LHCN-M2 (cell line): ENCODE data around the gene SLAIN2. TPM values are rescaled to one million over a fixed set of nuclear protein-coding genes. Genes with fewer than 3 reads are reported as not detected.
"Not testable (repeated sequence)": the region's sequence is repeated elsewhere in the genome, so short reads cannot be mapped to it uniquely, and the experiment has no call there.

Experiments used
- DNase-seq: peaks from one replicate; pipeline ENCODE4 v3.0.0-alpha.2; 2012; ENCODE audit warnings: low read depth
- total RNA-seq: library from RNA; depleted of rRNA; stranded (reverse); fragments of >200 nt; gene quantifications from 2 replicates; pipeline ENCODE4 v1.2.3, GENCODE V29; 2014; rRNA removed

Gene SLAIN2
- total RNA-seq, 1 experiment from 2014 or later: 80.9 TPM

DNA sequence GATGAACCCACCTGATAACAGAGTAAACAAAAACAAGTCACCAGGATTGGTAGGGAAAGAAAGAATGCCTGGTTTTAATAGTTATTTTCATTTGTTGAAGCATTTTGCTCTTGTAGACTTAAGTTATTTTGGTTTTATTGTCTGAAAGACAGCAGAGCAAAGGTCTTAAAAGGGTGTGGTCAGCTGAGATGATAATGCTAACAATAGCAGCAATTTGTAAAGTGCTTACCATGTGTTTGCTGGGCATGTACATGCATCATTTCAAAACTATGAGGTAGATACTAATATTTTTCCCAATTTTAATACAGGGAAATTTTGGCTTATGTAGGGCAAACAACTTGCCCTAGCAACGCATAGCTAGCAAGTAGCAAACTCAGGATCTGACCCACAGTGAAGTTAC, 95.0 kb downstream of the SLAIN2 start:
- no peak for DNase-seq

DNA sequence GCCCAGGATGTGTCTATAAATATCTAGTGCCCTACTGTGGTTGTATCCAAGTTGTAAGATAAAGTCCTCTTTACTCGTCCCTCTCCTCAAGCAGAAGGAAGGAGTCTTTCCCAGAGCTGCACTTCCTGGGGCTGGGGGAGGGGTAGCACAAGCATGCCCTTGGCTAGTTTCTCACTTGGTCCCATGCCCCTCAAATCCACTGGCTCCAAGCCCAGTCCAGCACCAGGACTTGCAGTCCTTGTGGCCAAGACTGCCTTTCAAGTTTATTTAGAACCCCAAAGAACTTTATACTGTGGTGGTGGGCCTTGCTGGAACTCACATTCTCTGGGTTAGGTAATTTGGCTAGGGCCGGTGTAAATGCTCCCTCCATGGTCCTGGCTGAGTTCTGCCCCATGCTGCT, 98.7 kb downstream of the SLAIN2 start:
- DNase-seq: no peak

DNA sequence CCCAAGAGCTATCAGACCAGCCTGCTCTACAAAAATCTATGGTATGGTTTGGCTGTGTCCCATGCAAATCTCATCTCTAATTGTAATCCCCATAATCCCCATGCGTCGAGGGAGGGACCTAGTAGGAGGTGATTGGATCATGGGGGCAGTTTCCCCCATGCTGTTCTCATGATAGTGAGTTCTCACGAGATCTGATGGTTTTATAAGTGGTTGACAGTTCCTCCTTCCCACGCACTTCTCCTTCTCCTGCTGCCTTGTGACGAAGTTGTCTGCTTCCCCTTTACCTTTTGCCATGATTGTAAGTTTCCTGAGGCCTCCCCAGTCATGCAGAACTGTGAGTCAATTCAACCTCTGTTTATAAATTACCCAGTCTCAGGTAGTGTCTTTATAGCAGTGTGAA, 99.6 kb downstream of the SLAIN2 start:
- DNase-seq: not testable (repeated sequence)

DNA sequence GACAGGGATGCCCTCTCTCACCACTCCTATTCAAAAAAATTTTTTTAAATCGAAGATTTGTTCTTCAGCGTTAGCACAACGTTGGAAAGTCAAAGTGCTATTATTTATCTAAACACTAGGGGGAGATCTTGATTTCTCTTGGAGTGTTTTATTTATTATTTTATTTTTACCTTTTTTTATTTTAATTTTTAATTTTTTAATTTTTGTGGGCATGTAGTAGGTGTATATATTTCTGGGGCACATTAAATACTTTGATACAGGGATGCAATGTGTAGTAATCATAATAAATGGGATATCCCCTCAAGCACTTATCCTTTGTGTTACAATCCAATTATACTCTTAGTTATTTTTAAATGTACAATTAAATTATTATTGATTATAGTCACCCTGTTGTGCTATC, 104.4 kb downstream of the SLAIN2 start:
- peak; percentile 9 for DNase-seq

DNA sequence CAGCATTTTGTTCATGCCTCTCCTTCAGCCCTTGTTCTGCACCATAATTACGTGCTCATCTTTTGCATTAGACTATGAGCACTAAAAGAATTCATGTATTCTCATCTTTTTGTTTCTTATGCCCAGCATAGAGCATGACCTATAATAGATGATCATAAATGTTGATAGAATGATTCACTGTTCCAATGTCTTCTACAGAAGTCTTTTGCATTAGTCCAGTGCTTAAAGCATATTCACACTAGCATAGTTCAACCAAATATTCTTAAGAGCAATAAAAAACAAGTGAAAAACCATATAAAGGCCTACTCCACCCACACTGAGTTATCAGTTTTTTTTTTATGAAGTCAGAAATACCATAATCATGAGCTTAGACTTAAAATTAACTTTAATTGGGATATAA, 105.3 kb downstream of the SLAIN2 start:
- DNase-seq: no peak

DNA sequence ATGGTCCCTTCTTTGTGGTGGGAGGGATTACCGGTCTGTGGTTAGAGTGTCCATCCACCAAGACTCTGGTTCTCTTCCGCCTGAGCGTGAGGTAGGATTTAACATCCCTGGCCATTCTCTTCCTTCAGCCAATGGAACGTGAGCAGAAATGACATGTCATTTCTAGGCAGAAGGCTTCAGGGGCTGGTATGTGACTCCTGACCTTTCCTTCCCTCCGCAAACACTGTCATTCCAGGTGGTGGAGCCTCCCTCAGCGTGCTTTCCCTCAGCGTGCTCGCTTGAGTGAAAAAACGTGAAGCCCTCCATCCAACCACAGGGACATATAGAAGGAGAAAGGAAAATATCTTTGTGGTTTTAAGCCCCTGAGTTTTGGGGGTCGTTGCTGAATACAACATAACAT, 107.8 kb downstream of the SLAIN2 start:
- DNase-seq: no peak

DNA sequence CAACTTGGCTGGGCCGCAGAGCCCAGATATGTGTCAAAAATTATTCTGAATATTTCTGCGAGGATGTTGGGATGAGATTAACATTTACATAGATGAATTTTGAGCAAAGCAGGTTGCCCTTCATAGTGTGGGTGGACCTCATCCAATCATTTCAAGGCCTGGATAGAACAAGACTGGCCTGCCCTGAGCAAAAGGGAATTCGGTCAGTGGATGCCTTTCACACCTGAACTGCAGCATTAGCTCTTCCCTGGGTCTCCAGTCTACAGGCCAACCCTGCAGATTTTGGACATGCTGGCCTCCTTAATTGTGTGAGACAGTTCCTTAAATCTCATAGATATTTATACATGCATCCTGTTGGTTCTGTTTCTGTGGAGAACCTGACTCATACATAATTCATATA, 109.4 kb downstream of the SLAIN2 start:
- DNase-seq: no peak

DNA sequence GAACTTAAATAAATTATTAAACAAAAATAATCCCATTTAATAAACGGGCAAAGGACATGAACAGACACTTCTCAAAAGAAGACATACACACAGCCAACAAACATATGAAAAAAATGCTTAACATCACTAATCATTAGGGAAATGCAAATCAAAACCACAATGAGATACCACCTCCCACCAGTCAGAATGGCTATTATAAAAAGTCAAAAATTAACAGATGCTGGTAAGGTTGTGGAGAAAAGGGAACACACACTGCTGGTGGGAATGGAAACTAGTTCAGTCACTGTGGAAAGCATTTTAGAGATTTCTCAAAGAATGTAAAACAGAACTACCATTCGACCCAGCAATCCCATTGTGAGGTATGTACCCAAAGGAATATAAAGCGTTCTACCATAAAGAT, 110.3 kb downstream of the SLAIN2 start:
- DNase-seq: not testable (repeated sequence)

DNA sequence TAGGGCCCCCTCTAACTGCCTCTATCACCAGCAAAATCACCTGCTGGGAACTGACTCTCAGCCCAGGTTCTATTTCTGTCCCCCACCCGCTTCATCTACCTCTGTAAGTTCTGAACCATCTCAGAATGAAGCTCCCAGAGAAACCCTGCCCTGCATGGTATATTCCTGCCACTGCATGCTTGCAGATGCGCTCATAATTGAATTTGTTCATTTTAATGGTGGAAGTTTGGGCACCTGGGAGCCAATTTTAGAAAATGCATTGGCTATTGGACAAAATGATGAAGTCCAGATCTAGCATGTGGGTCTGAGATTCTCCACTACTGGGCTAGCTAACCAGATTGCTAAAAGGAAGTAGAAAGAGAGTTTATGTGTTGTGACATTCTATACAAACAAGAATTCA, 113.3 kb downstream of the SLAIN2 start:
- no peak for DNase-seq

DNA sequence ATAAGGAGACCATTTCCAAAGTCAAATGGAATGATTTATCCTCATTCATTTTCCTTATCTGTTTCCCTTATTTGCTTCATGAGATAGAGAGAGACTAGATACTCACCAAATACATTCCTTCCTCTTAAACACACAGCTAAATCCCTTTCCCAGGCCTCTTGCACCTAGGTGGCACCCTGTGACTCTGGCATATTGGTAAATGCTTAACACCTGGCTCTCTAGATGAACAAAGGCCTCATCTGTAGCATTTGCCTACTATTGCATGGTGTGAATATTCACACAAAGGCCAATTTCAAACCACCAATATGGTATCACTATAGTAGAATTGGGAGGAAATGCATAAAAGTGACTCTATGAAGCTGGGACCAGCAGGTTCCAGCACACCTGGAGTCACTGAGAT, 119.7 kb downstream of the SLAIN2 start:
- DNase-seq: no peak

DNA sequence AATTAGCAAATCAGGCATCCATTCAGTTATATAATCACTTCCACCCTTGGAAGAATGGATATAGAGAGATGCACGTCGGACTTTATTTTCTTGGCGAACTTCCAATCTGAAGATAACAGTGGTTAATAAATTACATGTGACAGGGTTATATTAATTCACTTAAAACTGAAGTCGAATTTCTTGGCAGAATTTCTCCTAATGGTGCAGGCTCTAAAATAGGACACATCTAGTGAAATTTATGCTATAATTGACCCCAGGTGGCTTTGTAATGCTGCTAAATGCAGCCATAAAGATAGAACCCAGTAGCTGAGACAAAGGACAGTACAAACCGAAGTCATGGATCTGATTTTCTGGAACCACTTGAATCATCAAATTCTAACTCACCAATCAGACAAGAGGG, 121.0 kb downstream of the SLAIN2 start:
- DNase-seq: no peak

DNA sequence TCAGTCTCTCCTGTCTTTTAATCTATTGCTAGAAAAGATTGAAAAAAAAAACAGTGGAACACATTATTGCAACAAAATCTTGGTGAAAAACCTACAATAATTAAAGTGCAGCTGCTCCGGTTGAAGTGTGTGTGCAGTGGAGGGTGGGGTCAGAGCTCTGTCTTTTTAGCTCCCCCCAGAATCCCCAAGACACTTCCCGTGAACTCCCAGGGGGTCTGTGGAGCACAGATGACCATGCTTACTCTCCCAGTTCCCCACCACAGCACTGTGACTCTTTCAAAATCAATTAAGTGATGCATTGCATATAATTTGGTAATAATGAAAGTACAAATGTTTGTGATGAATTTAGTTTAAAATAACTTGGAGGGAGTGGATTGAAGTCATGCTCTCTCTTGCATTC, 126.1 kb downstream of the SLAIN2 start:
- no peak for DNase-seq

DNA sequence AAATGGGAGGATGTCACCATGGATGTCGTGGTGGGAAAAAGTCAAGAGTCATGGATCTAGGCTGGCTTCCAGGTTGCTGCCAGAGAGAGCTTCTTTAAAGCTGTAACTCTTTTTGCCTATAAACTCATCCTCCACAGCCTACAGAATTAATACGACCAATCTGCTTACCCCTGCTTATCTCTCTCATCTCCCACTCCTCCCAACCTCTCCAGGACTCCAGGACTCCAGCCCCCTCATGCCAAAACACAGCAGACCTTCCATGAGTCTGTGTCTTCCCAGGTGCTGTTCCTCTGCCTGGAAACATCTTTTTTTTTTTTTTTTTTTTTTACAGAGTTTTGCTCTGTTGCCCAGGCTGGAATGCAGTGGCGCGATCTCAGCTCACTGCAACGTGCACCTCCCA, 126.6 kb downstream of the SLAIN2 start:
- DNase-seq: no peak

DNA sequence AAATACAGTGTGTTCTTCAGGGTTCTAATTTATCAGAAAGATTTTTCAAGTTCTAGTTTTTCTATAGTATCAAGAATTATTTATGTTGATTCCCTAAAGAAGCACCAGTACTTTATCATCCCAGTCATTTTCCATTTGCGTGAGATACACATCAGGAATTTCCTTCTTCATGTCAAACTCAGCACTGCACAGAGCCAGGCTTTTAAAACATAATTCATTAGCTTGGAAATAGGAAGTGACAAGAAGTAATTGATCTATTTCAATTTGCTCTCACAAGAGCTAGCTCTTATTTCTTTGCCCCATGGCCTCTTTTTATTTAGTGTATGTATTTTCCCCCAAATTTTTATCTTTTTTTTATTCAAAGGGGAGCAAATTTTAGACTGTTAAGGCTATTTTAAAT, 128.8 kb downstream of the SLAIN2 start:
- DNase-seq: no peak

DNA sequence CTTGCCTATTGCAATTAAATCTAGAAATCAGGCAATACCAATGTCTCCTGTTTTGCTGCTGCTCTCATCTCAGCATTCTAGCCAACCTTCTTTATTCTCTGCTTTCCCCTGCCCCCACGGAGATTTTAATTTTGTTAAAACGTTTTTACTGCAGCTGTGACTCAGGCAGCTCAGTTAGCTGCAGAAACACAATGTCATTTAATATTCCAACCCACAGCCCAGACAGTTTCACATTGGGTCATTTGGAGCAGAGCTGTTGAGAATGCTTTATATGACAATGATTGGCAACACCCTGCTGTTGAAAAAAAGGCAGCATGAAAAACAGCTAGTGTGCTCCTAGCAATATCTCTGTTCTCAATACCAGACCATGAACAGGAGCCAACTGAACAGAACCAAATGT, 129.2 kb downstream of the SLAIN2 start:
- peak; percentile 61 for DNase-seq

DNA sequence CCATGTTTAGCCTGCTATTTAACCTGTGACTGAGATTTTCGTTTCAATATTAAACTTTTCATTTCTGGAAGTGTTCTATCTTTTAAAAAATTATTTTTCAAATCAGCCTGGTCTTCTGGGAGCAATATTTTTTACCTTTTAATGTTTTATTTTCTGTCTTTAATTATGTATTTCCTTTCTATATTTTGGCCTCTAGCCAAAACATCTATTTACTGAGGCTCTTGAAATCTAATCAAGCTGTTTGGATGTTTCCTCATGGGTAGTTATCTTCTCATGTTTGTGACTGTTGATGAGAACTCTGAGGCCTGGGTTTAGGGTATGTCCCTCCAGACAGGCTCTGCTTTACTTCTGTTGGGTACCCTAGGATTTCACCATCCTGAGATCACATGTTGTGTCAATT, 131.5 kb downstream of the SLAIN2 start:
- no peak for DNase-seq

DNA sequence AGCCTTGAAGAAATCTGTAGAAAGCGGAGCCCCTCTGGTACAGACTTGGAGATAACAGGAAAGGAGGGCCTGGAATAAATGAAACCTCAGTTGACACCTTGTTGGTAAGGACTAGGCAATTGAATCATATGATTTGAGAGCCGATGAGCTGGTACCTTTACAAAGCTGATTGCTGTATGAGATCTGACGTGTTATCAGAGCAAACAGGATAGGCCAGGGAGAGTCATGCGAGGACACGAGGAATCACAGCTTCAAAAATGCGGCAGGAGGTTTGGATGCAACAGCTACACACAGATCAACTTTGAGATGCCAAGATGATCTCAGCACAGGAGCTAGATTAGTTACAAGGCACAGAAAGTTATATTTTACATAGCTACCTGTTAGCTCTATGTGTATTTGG, 134.4 kb downstream of the SLAIN2 start:
- DNase-seq: no peak

Other genes starting within 250 kb of the SLAIN2 start
- gene TXK, start 207.3 kb upstream of the SLAIN2 start, total RNA-seq: 0.51 and 0.92 TPM in 2 replicates
- 6.8 and 7.3 TPM in 2 replicates for gene TEC, start 71.7 kb upstream of the SLAIN2 start, total RNA-seq
- not detected in 2 replicates for gene SLC10A4, start 141.8 kb downstream of the SLAIN2 start, total RNA-seq
- not detected in 2 replicates for gene ZAR1, start 148.7 kb downstream of the SLAIN2 start, total RNA-seq